Body of pancreas (tissue), 4 donors: ENCODE measurements around the gene MYADML2. TPM values are rescaled to one million over a fixed set of nuclear protein-coding genes. Genes with fewer than 3 reads are reported as not detected.

Source experiments
- ATAC-seq: fragments of 150-250 bp; one replicate; pipeline ENCODE4 v1.9.1; 2016
- DNase-seq, 4 donors: peaks; one replicate each; pipeline ENCODE4 v3.0.0-alpha.2; 2019
- H3K27ac ChIP-seq, 4 donors: fragments of 200-600 bp; sonication (generic); 1 replicate in 3 of 4; 2 replicates in 1 of 4; pipeline versions ENCODE4 v1.5.1 to v1.6.1; 2016 to 2019; ENCODE audit warnings: mild to moderate bottlenecking in 1 of 4, mixed read lengths in 1 of 4, moderate library complexity in 1 of 4
- H3K27me3 ChIP-seq, 2 donors: fragments of 200-600 bp; sonication (generic); one replicate each; pipeline ENCODE4 v1.6.0; 2016; ENCODE audit warnings: mild to moderate bottlenecking in 1 of 2
- H3K36me3 ChIP-seq, 2 donors: fragments of 200-600 bp; sonication (generic); replicated peaks in 1 of 2; 2 replicates each; pipeline ENCODE4 v1.5.1; 2016; ENCODE audit warnings: low read depth in 2 of 2; ENCODE audit not compliant: insufficient read depth in 1 of 2
- H3K4me1 ChIP-seq: fragments of 200-600 bp; sonication (generic); one replicate; pipeline ENCODE4 v1.6.0; 2016
- H3K4me3 ChIP-seq, 2 donors: fragments of 200-600 bp; sonication (generic); 1 replicate in 1 of 2; 2 replicates in 1 of 2; pipeline ENCODE4 v1.5.1; 2016 to 2019
- H3K9me3 ChIP-seq, 3 donors: fragments of 200-600 bp; sonication (generic); 1 replicate in 2 of 3; 2 replicates in 1 of 3; pipeline ENCODE4 v1.5.1; 2016
- POLR2A ChIP-seq, 3 donors: fragments of 450-650 bp; IDR thresholded peaks; one replicate each; pipeline ENCODE4 v1.6.1; 2016; ENCODE audit warnings: antibody characterized with exemption in 3 of 3, mild to moderate bottlenecking in 2 of 3
- WGBS, 2 donors: methylation state at CpG; one replicate each; pipeline ENCODE4 v1.1.5; 2017; 5-methylcytosine and 5-hydroxymethylcytosine counted together
- intact Hi-C: fragments of 100-400 bp; cut with DNase I; formaldehyde crosslinking; loops from one replicate; pipeline ENCODE4 v1.15.1; 2023
- total RNA-seq, 2 donors: library from RNA; depleted of rRNA; stranded (reverse); fragments of >200 nt; gene quantifications; one replicate each; pipeline ENCODE4 v1.1.0, GENCODE V29; 2016
- TF ChIP-seq, protein P1 (sequence below), 7 experiments: fragments of 450-650 bp in 4 of 7; fragments of 200-600 bp in 3 of 7; sonication (generic) in 3 of 7; IDR thresholded peaks; one replicate each; pipeline ENCODE4 v1.5.1; 2016 to 2019; ENCODE audit warnings: antibody characterized with exemption in 7 of 7

The MYADML2 gene
- total RNA-seq, 2 donors from 2014 or later: not detected

DNA sequence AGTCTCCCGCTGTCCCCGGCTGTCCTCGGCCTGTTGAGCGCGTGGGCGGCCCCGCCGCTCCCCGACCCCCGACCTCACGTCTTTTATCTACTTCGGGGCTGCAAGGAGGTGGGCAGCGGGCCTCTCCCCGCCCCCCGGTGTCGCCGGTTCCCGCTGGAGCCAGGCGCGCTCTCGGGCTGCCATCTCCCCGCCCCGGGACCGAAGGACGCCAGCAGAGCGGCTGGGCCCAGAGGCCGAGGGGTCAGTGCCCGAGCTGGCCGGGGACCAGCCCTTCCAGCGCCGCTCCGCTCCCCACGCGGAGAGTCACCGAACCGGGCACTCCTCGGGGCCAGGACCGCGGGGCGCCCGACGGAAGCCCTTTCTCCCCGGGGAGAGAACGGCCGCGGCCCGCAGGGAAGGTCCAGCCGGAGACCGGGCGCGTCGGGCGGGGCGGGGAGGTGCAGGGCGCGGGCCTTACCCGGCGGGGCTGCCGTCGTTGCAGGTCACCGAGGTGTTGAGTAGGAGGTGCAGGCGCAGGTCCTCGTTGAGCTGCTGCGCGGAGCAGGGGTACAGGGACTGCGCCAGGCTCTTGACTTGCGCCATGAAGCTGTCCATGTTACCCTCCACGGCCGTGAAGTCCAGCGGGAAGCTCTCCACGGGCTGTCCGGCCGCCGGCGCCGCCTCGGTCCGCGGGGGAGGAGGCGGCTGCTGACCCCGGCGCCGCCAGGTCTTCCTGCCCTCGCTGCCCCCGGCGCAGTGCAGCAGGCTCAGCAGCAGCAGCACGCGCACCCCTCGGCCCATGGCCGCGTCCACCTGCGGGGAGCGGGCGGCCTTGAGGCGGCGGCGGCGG, 13.3 kb upstream of the MYADML2 start:
- no peak overlapping the region for H3K27ac ChIP-seq
- DNase-seq: no peak
- peaks cover 6 to 22% of the 10 kb centered on the region in 2 donors for H3K27me3 ChIP-seq
- intact Hi-C loops: no loop called here
- WGBS, 2 donors: 3% methylated on average over 87 of the region's 98 CpGs; no CpG with 5 or more reads in 1 of the 2 donors
- H3K4me3 ChIP-seq: no peak overlapping the region
- peaks cover 24% of the 10 kb centered on the region for H3K4me1 ChIP-seq
- no peaks in the 10 kb centered on the region for H3K9me3 ChIP-seq
- TF ChIP-seq POLR2A (IDR thresholded peaks at IDR 0.05): no peak
- TF ChIP-seq, protein P1, sequence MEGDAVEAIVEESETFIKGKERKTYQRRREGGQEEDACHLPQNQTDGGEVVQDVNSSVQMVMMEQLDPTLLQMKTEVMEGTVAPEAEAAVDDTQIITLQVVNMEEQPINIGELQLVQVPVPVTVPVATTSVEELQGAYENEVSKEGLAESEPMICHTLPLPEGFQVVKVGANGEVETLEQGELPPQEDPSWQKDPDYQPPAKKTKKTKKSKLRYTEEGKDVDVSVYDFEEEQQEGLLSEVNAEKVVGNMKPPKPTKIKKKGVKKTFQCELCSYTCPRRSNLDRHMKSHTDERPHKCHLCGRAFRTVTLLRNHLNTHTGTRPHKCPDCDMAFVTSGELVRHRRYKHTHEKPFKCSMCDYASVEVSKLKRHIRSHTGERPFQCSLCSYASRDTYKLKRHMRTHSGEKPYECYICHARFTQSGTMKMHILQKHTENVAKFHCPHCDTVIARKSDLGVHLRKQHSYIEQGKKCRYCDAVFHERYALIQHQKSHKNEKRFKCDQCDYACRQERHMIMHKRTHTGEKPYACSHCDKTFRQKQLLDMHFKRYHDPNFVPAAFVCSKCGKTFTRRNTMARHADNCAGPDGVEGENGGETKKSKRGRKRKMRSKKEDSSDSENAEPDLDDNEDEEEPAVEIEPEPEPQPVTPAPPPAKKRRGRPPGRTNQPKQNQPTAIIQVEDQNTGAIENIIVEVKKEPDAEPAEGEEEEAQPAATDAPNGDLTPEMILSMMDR (IDR thresholded peaks at IDR 0.05): no peak
- peak; percentile 8 for ATAC-seq
- H3K36me3 ChIP-seq: no peaks in the 10 kb centered on the region

DNA sequence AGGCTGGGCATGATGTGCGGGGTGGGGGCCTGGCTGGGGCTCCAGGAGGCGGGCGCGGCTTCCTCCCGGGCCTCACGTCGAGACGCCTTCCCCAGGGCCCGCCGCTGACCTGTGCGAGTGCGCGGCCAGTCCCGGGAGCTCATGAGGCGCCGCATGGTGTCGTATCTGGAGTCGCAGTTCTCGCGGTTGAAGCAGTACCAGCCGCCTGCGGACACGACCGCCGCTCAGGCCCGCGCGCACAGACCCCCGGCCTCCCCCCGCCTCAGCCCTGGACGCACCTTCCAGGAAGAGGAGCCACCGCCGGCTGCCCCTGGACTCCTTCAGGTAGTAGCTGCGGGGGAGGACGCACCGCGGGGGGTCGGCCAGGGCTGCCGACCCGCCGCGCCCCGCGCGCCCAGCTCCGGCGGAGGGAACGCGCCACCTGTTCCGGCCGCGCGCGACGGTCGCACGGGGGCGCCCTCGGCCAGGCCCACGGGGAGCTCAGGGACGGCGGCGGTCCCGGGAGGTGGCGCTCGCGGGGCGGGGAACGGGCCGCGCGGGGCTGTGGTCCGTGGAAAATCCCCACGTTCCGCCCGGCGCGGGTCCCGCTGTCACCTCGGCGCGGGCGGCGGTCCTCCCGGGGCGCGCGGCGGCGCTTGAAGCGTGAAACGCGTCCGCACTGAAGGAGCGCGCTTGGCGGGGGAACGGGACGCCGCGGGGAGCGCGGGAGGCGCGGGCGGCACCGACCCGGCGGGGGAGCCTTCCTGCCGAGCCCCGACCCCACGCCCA, 12.5 kb upstream of the MYADML2 start:
- no peak overlapping the region for H3K4me3 ChIP-seq
- intact Hi-C loops: loop anchor here (10.0 kb wide), 1 partner anchor 195 kb away; no protein-coding TSS in a partner anchor
- no peaks in the 10 kb centered on the region for H3K9me3 ChIP-seq
- TF ChIP-seq, protein P1 (IDR thresholded peaks at IDR 0.05): peak in 6 of 7 experiments; percentile 8 to 99 (median 90)
- TF ChIP-seq POLR2A (IDR thresholded peaks at IDR 0.05): no peak
- H3K27me3 ChIP-seq: peaks cover 6 to 22% of the 10 kb centered on the region in 2 donors
- H3K36me3 ChIP-seq: no peaks in the 10 kb centered on the region
- DNase-seq: peak; percentile 63 to 78 (median 74)
- ATAC-seq: peak; percentile 88
- H3K27ac ChIP-seq: no peak overlapping the region
- peaks cover 24% of the 10 kb centered on the region for H3K4me1 ChIP-seq
- WGBS, 2 donors: 2% methylated on average over 80 of the region's 112 CpGs; no CpG with 5 or more reads in 1 of the 2 donors

DNA sequence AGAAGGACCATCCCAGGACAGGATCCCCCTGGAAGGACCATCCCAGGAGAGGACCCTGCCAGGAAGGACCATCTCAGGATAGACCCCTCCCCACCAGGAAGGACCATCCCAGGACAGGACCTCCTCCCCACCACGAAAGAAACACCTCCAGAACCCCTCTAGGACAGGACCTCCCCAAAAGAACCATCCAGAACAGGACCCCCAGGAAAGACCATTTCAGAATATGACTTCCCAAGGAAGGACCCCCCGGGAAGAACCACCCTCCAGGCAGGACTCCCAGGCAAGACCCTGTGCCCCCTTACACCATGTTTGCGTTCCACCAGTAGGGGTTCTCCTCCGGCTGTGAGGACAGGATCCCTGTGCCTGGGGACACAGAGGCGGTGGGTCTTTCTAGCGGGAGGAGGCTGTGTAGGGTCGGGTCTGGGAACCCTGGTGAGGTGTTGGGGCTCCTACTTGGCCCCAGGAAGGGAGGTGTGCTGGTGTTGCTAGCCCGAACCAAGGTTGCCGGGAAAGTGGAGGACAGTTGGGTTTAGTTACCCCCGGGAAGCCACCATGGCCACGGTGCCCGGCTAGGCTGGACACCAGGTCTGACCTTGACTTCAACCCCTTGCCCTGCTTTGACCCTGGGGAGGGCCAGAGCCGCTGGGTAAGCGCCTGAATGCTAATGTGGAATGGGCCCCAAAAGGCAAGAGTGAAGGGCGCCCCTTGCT, 11.8 kb upstream of the MYADML2 start:
- no peaks in the 10 kb centered on the region for H3K9me3 ChIP-seq
- no peak overlapping the region for H3K27ac ChIP-seq
- H3K4me3 ChIP-seq: no peak overlapping the region
- 52 to 54% methylated on average over 11 to 15 of the region's 15 CpGs for WGBS, 2 donors
- H3K4me1 ChIP-seq: peaks cover 24% of the 10 kb centered on the region
- TF ChIP-seq POLR2A (IDR thresholded peaks at IDR 0.05): no peak
- TF ChIP-seq, protein P1 (IDR thresholded peaks at IDR 0.05): no peak
- ATAC-seq (no peak), DNase-seq (no peak)
- intact Hi-C loops: loop anchor here (10.0 kb wide), 1 partner anchor 196 kb away; no protein-coding TSS in a partner anchor
- H3K27me3 ChIP-seq: peaks cover 6 to 22% of the 10 kb centered on the region in 2 donors
- no peaks in the 10 kb centered on the region for H3K36me3 ChIP-seq

DNA sequence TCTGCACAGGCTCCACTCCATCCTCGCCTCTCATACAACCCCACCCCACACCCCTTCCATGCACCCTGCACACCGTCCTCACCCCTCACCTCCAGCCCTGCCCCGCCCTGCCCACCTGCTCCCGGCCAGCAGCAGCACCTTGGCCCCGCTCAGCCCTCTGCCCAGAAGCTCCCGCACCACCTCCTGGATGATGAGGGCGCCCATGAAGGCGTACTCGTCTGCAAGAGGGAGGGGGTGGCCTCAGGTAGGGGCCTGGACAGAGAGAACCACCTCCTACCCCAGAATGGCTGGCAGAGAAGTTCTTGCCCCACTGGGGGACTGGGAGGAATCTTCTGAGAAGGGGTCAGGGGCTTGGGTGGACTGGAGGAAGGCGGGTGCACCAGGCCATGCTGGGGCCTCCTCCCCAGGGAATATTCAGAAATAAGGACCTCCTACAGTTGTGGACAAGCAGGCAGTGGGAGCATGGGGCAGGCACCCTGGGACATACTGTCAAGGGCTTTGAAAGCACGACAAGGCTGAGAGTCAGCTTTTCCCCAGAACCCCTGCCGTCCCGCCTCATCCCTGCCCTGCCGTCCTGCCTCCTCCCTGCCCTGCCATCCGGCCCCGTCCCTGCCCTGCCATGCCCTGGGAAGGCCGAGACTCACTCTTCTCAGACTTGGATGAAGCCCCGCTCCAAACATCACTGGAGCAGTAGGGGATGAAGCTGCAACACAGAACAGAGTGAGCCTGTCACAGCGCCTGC, 10.8 kb upstream of the MYADML2 start:
- no peak for TF ChIP-seq POLR2A (IDR thresholded peaks at IDR 0.05)
- TF ChIP-seq, protein P1 (IDR thresholded peaks at IDR 0.05): no peak
- DNase-seq (no peak), ATAC-seq (no peak)
- Histone ChIP-seq H3K27me3 (peaks cover 6 to 22% of the 10 kb centered on the region in 2 donors), H3K9me3 (no peaks in the 10 kb centered on the region), H3K4me1 (peaks cover 24% of the 10 kb centered on the region), H3K36me3 (no peaks in the 10 kb centered on the region), H3K27ac (no peak overlapping the region), H3K4me3 (no peak overlapping the region)
- intact Hi-C loops: loop anchor here (10.0 kb wide), 1 partner anchor 197 kb away; no protein-coding TSS in a partner anchor
- 81 to 82% methylated on average over 15 to 17 of the region's 19 CpGs for WGBS, 2 donors
